HCT116 (cell line): ENCODE results near the gene CLDN5. TPM values are rescaled to one million over a fixed set of nuclear protein-coding genes. Genes with fewer than 3 reads are reported as not detected.

Source experiments
- ATAC-seq: fragments of 200-7000 bp; cut with Tn5 transposase; 2 replicates; pipeline ENCODE4 v1.9.1; 2020; ENCODE audit warnings: mild to moderate bottlenecking, moderate library complexity
- BruUV-seq: library from RNA; stranded (reverse); fragments of 400-500 nt; replicated peaks from 2 replicates; lab custom pipeline; 2021; lab: Mats Ljungman, UMichigan
- CTCF ChIA-PET: fragments of 300-600 bp; sonication (Branson Sonifier 250); formaldehyde crosslinking; loops from one replicate; lab custom pipeline; 2021; ENCODE audit warnings: antibody characterized with exemption; lab: Charles Lee
- POLR2A ChIA-PET: fragments of 300-600, 350-600 bp; sonication (Branson Sonifier 250); formaldehyde crosslinking; loops from one replicate; lab custom pipeline; 2021; ENCODE audit warnings: antibody characterized with exemption; lab: Charles Lee
- RAD21 ChIA-PET, 2 experiments: fragments of 300-600 bp; sonication (Branson Sonifier 250); formaldehyde crosslinking; loops; one replicate each; lab custom pipeline; 2023; ENCODE audit warnings: low total read pairs in 2 of 2; ENCODE audit not compliant: uncharacterized antibody in 2 of 2, unreplicated experiment in 2 of 2, low non-redundant PET in 1 of 2; lab: Charles Lee
- DNase-seq: peaks from one replicate; pipeline ENCODE4 v3.0.0-alpha.2; 2010; ENCODE audit warnings: low read depth, low spot score
- H2AFZ ChIP-seq: fragments of 200-600 bp; shearing (Covaris generic), sonication (generic); 2 replicates; pipeline ENCODE4 v1.6.1; 2017; ENCODE audit warnings: low read depth, mixed run types, mixed read lengths, antibody characterized with exemption, low read length; ENCODE audit not compliant: poor library complexity, severe bottlenecking
- H3K27ac ChIP-seq: 2 replicates; pipeline ENCODE4 v1.5.1; 2012; ENCODE audit warnings: low read depth, low read length
- H3K27me3 ChIP-seq: fragments of 200-600 bp; sonication (generic); 2 replicates; pipeline ENCODE4 v1.6.1; 2016; ENCODE audit warnings: mixed run types, low read length, mixed read lengths; ENCODE audit not compliant: insufficient read depth
- H3K36me3 ChIP-seq, 2 experiments: fragments of 200-500 bp in 1 of 2; fragments of 200-600 bp in 1 of 2; sonication (Bioruptor generic) in 1 of 2; sonication (generic) in 1 of 2; 2 replicates each; pipeline versions ENCODE4 v1.5.1 to v1.6.1; 2014 to 2016; ENCODE audit warnings: low read length in 2 of 2, inconsistent platforms in 1 of 2, mixed read lengths in 1 of 2, mixed run types in 1 of 2; ENCODE audit not compliant: insufficient read depth in 2 of 2, control insufficient read depth in 1 of 2
- H3K4me1 ChIP-seq, 2 experiments: fragments of 200-600 bp in 1 of 2; sonication (generic) in 1 of 2; 2 replicates each; pipeline versions ENCODE4 v1.5.1 to v1.6.1; 2012 to 2017; ENCODE audit warnings: low read length in 2 of 2, inconsistent platforms in 1 of 2, mild to moderate bottlenecking in 1 of 2, mixed read lengths in 1 of 2, mixed run types in 1 of 2, moderate library complexity in 1 of 2; ENCODE audit not compliant: insufficient read depth in 2 of 2, control insufficient read depth in 1 of 2
- H3K4me2 ChIP-seq: fragments of 200-600 bp; sonication (generic); 2 replicates; pipeline ENCODE4 v1.6.1; 2017; ENCODE audit warnings: mixed run types, low read length, mixed read lengths
- H3K4me3 ChIP-seq, 2 experiments: fragments of 200-600 bp in 1 of 2; sonication (generic) in 1 of 2; replicated peaks in 1 of 2; 2 replicates each; pipeline ENCODE4 v1.5.1; 2011 to 2016; ENCODE audit warnings: low read length in 2 of 2, control low read depth in 1 of 2, low read depth in 1 of 2, mild to moderate bottlenecking in 1 of 2, mixed read lengths in 1 of 2, mixed run types in 1 of 2
- H3K79me2 ChIP-seq: fragments of 200-600 bp; sonication (generic); 2 replicates; pipeline ENCODE4 v1.6.1; 2017; ENCODE audit warnings: mild to moderate bottlenecking, mixed run types, low read length, moderate library complexity, mixed read lengths; ENCODE audit not compliant: insufficient read depth
- H3K9ac ChIP-seq: fragments of 200-600 bp; sonication (generic); 2 replicates; pipeline ENCODE4 v1.6.1; 2016; ENCODE audit warnings: low read length, mixed read lengths
- H3K9me2 ChIP-seq: fragments of 200-600 bp; sonication (generic), shearing (Covaris generic); 2 replicates; pipeline ENCODE4 v1.6.1; 2017; ENCODE audit warnings: mixed run types, mild to moderate bottlenecking, moderate library complexity; ENCODE audit not compliant: insufficient read depth
- H3K9me3 ChIP-seq, 2 experiments: fragments of 200-500 bp in 1 of 2; fragments of 200-600 bp in 1 of 2; sonication (Bioruptor generic) in 1 of 2; sonication (generic) in 1 of 2; 2 replicates each; pipeline ENCODE4 v1.6.1; 2014 to 2017; ENCODE audit warnings: low read length in 2 of 2, mixed read lengths in 2 of 2, inconsistent platforms in 1 of 2, low read depth in 1 of 2, mild to moderate bottlenecking in 1 of 2, mixed run types in 1 of 2, moderate library complexity in 1 of 2; ENCODE audit not compliant: control insufficient read depth in 1 of 2, insufficient read depth in 1 of 2
- H4K20me1 ChIP-seq: fragments of 200-600 bp; sonication (generic), shearing (Covaris generic); 2 replicates; pipeline ENCODE4 v1.6.1; 2017; ENCODE audit warnings: mixed run types, mild to moderate bottlenecking, moderate library complexity; ENCODE audit not compliant: insufficient read depth
- CEBPB ChIP-seq: IDR thresholded peaks from 2 replicates; pipeline ENCODE4 v1.6.1; 2012; ENCODE audit warnings: low read depth
- EGR1 ChIP-seq: IDR thresholded peaks from 2 replicates; pipeline ENCODE4 v1.6.1; 2012; ENCODE audit warnings: low read depth
- ELF1 ChIP-seq: IDR thresholded peaks from 2 replicates; pipeline ENCODE4 v1.6.1; 2012; ENCODE audit warnings: low read depth, borderline replicate concordance
- EZH2 ChIP-seq: fragments of 200-600 bp; sonication (generic); IDR thresholded peaks from 2 replicates; pipeline ENCODE4 v1.6.1; 2017; ENCODE audit warnings: antibody characterized with exemption, mixed run types
- EZH2phosphoT487 ChIP-seq: fragments of 200-600 bp; IDR thresholded peaks from 2 replicates; pipeline ENCODE4 v1.6.1; 2018; ENCODE audit warnings: antibody characterized with exemption, borderline replicate concordance
- POLR2A ChIP-seq: IDR thresholded peaks from 2 replicates; pipeline ENCODE4 v1.7.0; 2011; ENCODE audit warnings: borderline replicate concordance; ENCODE audit not compliant: insufficient read depth, insufficient read length; ENCODE audit errors: extremely low read depth
- TCF7L2 ChIP-seq: IDR thresholded peaks from 2 replicates; pipeline ENCODE4 v1.7.0; 2011; ENCODE audit warnings: borderline replicate concordance, inconsistent platforms; ENCODE audit not compliant: insufficient read depth, insufficient read length; ENCODE audit errors: extremely low read depth
- YY1 ChIP-seq: IDR thresholded peaks from 2 replicates; pipeline ENCODE4 v1.6.1; 2011; ENCODE audit warnings: low read length, low read depth, moderate library complexity, mild to moderate bottlenecking; ENCODE audit not compliant: insufficient replicate concordance; ENCODE audit errors: extremely low read depth
- ZFX ChIP-seq: fragments of 450-650 bp; IDR thresholded peaks from 2 replicates; pipeline ENCODE4 v1.6.1; 2017
- intact Hi-C: fragments of 100-400 bp; cut with micrococcal nuclease; formaldehyde crosslinking; loops from 2 replicates; pipeline ENCODE4 v1.10.0; 2022
- total RNA-seq: library from RNA; stranded (reverse); gene quantifications from one replicate; pipeline ENCODE4 v1.2.1, GENCODE V29; 2021; ENCODE audit not compliant: unreplicated experiment
- TF ChIP-seq, protein P1 (sequence below): IDR thresholded peaks from 2 replicates; pipeline ENCODE4 v1.6.1; 2012
- TF ChIP-seq, protein P2 (sequence below): IDR thresholded peaks from 2 replicates; pipeline ENCODE4 v1.6.1; 2011; ENCODE audit warnings: mild to moderate bottlenecking, low read length, moderate library complexity; ENCODE audit not compliant: insufficient replicate concordance; ENCODE audit errors: extremely low read depth
- TF ChIP-seq, protein P3 (sequence below): IDR thresholded peaks from 2 replicates; pipeline ENCODE4 v1.6.1; 2012; ENCODE audit warnings: low read depth

CLDN5 gene
- total RNA-seq, 1 experiment from 2014 or later = 0.32 TPM

DNA sequence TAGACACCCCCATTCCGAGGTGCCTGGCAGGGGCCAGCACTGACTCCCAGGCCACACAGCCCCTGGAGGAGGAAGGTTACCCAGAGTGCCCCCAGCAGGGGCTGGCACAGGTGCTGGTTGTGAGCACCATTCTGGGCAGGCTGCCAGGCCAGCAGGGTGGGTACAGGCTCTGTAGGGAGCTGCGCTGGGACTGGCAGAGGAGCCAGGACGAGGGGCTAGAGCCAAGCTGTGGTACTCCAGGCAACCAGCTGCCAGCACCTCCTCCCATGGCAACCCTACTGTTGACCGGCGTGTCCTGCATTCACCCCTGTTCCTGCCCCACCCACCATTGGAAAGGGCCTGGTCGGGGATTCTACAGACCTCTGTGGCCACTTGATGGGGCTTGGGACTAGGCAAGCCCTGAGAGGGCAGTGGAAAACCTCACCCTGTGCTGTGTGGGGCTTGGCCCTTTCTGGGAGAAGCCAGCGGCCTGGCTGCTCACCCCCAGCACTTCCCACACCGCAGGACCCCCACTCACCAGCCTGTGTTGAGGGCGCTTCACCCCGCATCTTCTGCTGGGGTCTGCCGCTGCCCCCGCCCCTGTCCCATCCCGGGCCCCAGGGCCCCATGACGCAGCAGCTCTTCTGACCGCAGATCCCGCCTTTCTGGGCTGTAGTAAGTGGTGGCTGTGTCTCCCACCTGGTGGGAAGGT is 1.9 kb downstream of the CLDN5 start:
- Histone ChIP-seq H3K79me2 (no peaks in the 10 kb centered on the region), H3K36me3 (no peaks in the 10 kb centered on the region), H3K9ac (no peak overlapping the region), H3K9me3 (no peaks in the 10 kb centered on the region), H3K4me3 (no peak overlapping the region), H2AFZ (no peak overlapping the region), H3K4me1 (no peaks in the 10 kb centered on the region), H3K9me2 (no peaks in the 10 kb centered on the region), H3K27ac (no peak overlapping the region), H3K4me2 (no peak overlapping the region), H4K20me1 (no peaks in the 10 kb centered on the region), H3K27me3 (no peaks in the 10 kb centered on the region)
- intact Hi-C loops = no loop called here
- POLR2A ChIA-PET = no interaction called here
- RAD21 ChIA-PET = no interaction called here
- BruUV-seq = no TSS peak
- CTCF ChIA-PET = no interaction called here
- ATAC-seq = no peak
- no peak for DNase-seq
- TF ChIP-seq, protein P1, sequence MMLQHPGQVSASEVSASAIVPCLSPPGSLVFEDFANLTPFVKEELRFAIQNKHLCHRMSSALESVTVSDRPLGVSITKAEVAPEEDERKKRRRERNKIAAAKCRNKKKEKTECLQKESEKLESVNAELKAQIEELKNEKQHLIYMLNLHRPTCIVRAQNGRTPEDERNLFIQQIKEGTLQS = no peak
- TF ChIP-seq EZH2 (no peak), POLR2A (no peak), YY1 (no peak), EGR1 (no peak), EZH2phosphoT487 (no peak), ELF1 (no peak), CEBPB (no peak), TCF7L2 (no peak), ZFX (no peak)
- TF ChIP-seq, protein P2, sequence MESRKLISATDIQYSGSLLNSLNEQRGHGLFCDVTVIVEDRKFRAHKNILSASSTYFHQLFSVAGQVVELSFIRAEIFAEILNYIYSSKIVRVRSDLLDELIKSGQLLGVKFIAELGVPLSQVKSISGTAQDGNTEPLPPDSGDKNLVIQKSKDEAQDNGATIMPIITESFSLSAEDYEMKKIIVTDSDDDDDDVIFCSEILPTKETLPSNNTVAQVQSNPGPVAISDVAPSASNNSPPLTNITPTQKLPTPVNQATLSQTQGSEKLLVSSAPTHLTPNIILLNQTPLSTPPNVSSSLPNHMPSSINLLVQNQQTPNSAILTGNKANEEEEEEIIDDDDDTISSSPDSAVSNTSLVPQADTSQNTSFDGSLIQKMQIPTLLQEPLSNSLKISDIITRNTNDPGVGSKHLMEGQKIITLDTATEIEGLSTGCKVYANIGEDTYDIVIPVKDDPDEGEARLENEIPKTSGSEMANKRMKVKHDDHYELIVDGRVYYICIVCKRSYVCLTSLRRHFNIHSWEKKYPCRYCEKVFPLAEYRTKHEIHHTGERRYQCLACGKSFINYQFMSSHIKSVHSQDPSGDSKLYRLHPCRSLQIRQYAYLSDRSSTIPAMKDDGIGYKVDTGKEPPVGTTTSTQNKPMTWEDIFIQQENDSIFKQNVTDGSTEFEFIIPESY = no peak
- TF ChIP-seq, protein P3, sequence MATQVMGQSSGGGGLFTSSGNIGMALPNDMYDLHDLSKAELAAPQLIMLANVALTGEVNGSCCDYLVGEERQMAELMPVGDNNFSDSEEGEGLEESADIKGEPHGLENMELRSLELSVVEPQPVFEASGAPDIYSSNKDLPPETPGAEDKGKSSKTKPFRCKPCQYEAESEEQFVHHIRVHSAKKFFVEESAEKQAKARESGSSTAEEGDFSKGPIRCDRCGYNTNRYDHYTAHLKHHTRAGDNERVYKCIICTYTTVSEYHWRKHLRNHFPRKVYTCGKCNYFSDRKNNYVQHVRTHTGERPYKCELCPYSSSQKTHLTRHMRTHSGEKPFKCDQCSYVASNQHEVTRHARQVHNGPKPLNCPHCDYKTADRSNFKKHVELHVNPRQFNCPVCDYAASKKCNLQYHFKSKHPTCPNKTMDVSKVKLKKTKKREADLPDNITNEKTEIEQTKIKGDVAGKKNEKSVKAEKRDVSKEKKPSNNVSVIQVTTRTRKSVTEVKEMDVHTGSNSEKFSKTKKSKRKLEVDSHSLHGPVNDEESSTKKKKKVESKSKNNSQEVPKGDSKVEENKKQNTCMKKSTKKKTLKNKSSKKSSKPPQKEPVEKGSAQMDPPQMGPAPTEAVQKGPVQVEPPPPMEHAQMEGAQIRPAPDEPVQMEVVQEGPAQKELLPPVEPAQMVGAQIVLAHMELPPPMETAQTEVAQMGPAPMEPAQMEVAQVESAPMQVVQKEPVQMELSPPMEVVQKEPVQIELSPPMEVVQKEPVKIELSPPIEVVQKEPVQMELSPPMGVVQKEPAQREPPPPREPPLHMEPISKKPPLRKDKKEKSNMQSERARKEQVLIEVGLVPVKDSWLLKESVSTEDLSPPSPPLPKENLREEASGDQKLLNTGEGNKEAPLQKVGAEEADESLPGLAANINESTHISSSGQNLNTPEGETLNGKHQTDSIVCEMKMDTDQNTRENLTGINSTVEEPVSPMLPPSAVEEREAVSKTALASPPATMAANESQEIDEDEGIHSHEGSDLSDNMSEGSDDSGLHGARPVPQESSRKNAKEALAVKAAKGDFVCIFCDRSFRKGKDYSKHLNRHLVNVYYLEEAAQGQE = no peak
